Stimulated activated naive B cell treated with anti-CD40 and anti-IgM and Interleukin-4, amounts not matched to agents 10 μg/mL and 1 μg/mL and 100 μg/mL, for 72 hours (primary cell): ENCODE data around the gene LCN1.
"Not testable (repeated sequence)": the region's sequence is repeated elsewhere in the genome, so short reads cannot be mapped to it uniquely, and the experiment has no call there.

ENCODE experiments used
- ATAC-seq, 2 donors: fragments of 150-1000 bp; cut with Tn5 transposase; replicated peaks; 2 replicates each; pipeline ENCODE4 v1.10.0; 2021; ENCODE audit warnings: moderate library complexity in 1 of 2
- DNase-seq: peaks from one replicate; pipeline ENCODE4 v3.0.0; 2021
- H3K27ac Mint-ChIP-seq: one replicate; pipeline ENCODE4 v1.8.0; 2022; ENCODE audit warnings: mild to moderate bottlenecking, mixed read lengths
- H3K27me3 Mint-ChIP-seq, 2 donors: one replicate each; pipeline ENCODE4 v1.8.0; 2022; ENCODE audit warnings: mixed read lengths in 2 of 2
- H3K36me3 Mint-ChIP-seq, 2 donors: one replicate each; pipeline ENCODE4 v1.8.0; 2022; ENCODE audit warnings: mixed read lengths in 2 of 2, mild to moderate bottlenecking in 1 of 2
- H3K4me1 Mint-ChIP-seq, 2 donors: one replicate each; pipeline ENCODE4 v1.8.0; 2022; ENCODE audit warnings: mixed read lengths in 2 of 2, mild to moderate bottlenecking in 1 of 2
- H3K4me3 Mint-ChIP-seq, 2 donors: one replicate each; pipeline ENCODE4 v1.8.0; 2022; ENCODE audit warnings: mild to moderate bottlenecking in 2 of 2, mixed read lengths in 2 of 2, moderate library complexity in 1 of 2
- H3K9me3 Mint-ChIP-seq, 2 donors: one replicate each; pipeline ENCODE4 v1.8.0; 2022; ENCODE audit warnings: mixed read lengths in 2 of 2, mild to moderate bottlenecking in 1 of 2

Gene LCN1

GRCh38 chr9:135547756-135548736 is 26.8 kb downstream of the LCN1 start:
- H3K4me3 Mint-ChIP-seq, result no peak overlapping the region
- DNase-seq, result no peak
- ATAC-seq, result no peak
- peaks cover 7 to 14% of the 10 kb centered on the region in 2 donors for H3K27me3 Mint-ChIP-seq
- no peaks in the 10 kb centered on the region for H3K9me3 Mint-ChIP-seq
- H3K36me3 Mint-ChIP-seq, result no peaks in the 10 kb centered on the region
- H3K27ac Mint-ChIP-seq, result no peak overlapping the region
- H3K4me1 Mint-ChIP-seq, result no peaks in the 10 kb centered on the region

GRCh38 chr9:135549478-135550343 is 28.5 kb downstream of the LCN1 start:
- H3K4me3 Mint-ChIP-seq, H3K27ac Mint-ChIP-seq, H3K4me1 Mint-ChIP-seq, DNase-seq, H3K36me3 Mint-ChIP-seq, ATAC-seq, H3K9me3 Mint-ChIP-seq: not testable (repeated sequence)
- peaks cover 5 to 10% of the 10 kb centered on the region in 2 donors for H3K27me3 Mint-ChIP-seq

GRCh38 chr9:135550344-135550918 is 29.2 kb downstream of the LCN1 start:
- Mint-ChIP-seq H3K4me1 (no peaks in the 10 kb centered on the region), H3K27me3 (peaks cover 0 to 4% of the 10 kb centered on the region in 2 donors), H3K4me3 (no peak overlapping the region), H3K36me3 (no peaks in the 10 kb centered on the region), H3K9me3 (peaks cover 4 to 5% of the 10 kb centered on the region in 2 donors), H3K27ac (no peak overlapping the region)
- DNase-seq (no peak), ATAC-seq (no peak)

GRCh38 chr9:135551031-135551430 is 29.8 kb downstream of the LCN1 start:
- no peaks in the 10 kb centered on the region for H3K36me3 Mint-ChIP-seq
- DNase-seq, result no peak
- no peak overlapping the region for H3K4me3 Mint-ChIP-seq
- no peaks in the 10 kb centered on the region for H3K4me1 Mint-ChIP-seq
- peaks cover 7% of the 10 kb centered on the region in 2 donors for H3K9me3 Mint-ChIP-seq
- no peak overlapping the region for H3K27ac Mint-ChIP-seq
- peaks cover 4% of the 10 kb centered on the region in 2 donors for H3K27me3 Mint-ChIP-seq
- ATAC-seq, result no peak

- DNase-seq, result no peak
- no peaks in the 10 kb centered on the region for H3K4me1 Mint-ChIP-seq
- no peaks in the 10 kb centered on the region for H3K36me3 Mint-ChIP-seq
- peaks cover 4 to 6% of the 10 kb centered on the region in 2 donors for H3K27me3 Mint-ChIP-seq
- H3K9me3 Mint-ChIP-seq, result peaks cover 7 to 8% of the 10 kb centered on the region in 2 donors
- no peak overlapping the region for H3K4me3 Mint-ChIP-seq
- H3K27ac Mint-ChIP-seq, result no peak overlapping the region
- no peak for ATAC-seq
Measured at GRCh38 chr9:135551456-135551855, 30.2 kb downstream of the LCN1 start.

GRCh38 chr9:135552021-135552697 is 30.9 kb downstream of the LCN1 start:
- Mint-ChIP-seq H3K27ac (no peak overlapping the region), H3K4me1 (no peaks in the 10 kb centered on the region), H3K9me3 (peaks cover 7 to 8% of the 10 kb centered on the region in 2 donors), H3K36me3 (no peaks in the 10 kb centered on the region), H3K27me3 (peaks cover 4 to 6% of the 10 kb centered on the region in 2 donors), H3K4me3 (no peak overlapping the region)
- DNase-seq (no peak), ATAC-seq (no peak)

- no peaks in the 10 kb centered on the region for H3K4me1 Mint-ChIP-seq
- no peak for DNase-seq
Measured at GRCh38 chr9:135552698-135553171, 31.5 kb downstream of the LCN1 start.

GRCh38 chr9:135554718-135555117 is 33.5 kb downstream of the LCN1 start:
- Mint-ChIP-seq H3K9me3 (peaks cover 7 to 8% of the 10 kb centered on the region in 2 donors), H3K4me3 (no peak overlapping the region), H3K36me3 (no peaks in the 10 kb centered on the region), H3K27me3 (peaks cover 6 to 14% of the 10 kb centered on the region in 2 donors), H3K4me1 (no peaks in the 10 kb centered on the region), H3K27ac (no peak overlapping the region)
- no peak for DNase-seq
- ATAC-seq, result no peak

More at GRCh38 chr9:135552698-135553171, 31.5 kb downstream of the LCN1 start:
- ATAC-seq, result no peak
- peaks cover 7 to 8% of the 10 kb centered on the region in 2 donors for H3K9me3 Mint-ChIP-seq
- no peak overlapping the region for H3K27ac Mint-ChIP-seq
- H3K36me3 Mint-ChIP-seq, result no peaks in the 10 kb centered on the region
- no peak overlapping the region for H3K4me3 Mint-ChIP-seq
- peaks cover 4 to 6% of the 10 kb centered on the region in 2 donors for H3K27me3 Mint-ChIP-seq

- Mint-ChIP-seq H3K27ac (no peak overlapping the region), H3K9me3 (peaks cover 7 to 8% of the 10 kb centered on the region in 2 donors), H3K4me1 (no peaks in the 10 kb centered on the region), H3K27me3 (peaks cover 9 to 16% of the 10 kb centered on the region in 2 donors), H3K36me3 (no peaks in the 10 kb centered on the region), H3K4me3 (no peak overlapping the region)
- no peak for DNase-seq
- ATAC-seq, result no peak
Measured at GRCh38 chr9:135555203-135555602, 34.0 kb downstream of the LCN1 start.

- H3K9me3 Mint-ChIP-seq, result peaks cover 7 to 8% of the 10 kb centered on the region in 2 donors
- H3K36me3 Mint-ChIP-seq, result no peaks in the 10 kb centered on the region
- DNase-seq (no peak), ATAC-seq (no peak)
- H3K27me3 Mint-ChIP-seq, result peaks cover 9 to 16% of the 10 kb centered on the region in 2 donors
- H3K27ac Mint-ChIP-seq, result no peak overlapping the region
- no peak overlapping the region for H3K4me3 Mint-ChIP-seq
- H3K4me1 Mint-ChIP-seq, result no peaks in the 10 kb centered on the region
Measured at GRCh38 chr9:135555910-135556309, 34.7 kb downstream of the LCN1 start.

- ATAC-seq (no peak), DNase-seq (no peak)
- peaks cover 13 to 26% of the 10 kb centered on the region in 2 donors for H3K27me3 Mint-ChIP-seq
- no peaks in the 10 kb centered on the region for H3K4me1 Mint-ChIP-seq
- H3K4me3 Mint-ChIP-seq, result no peak overlapping the region
- peaks cover 7 to 8% of the 10 kb centered on the region in 2 donors for H3K9me3 Mint-ChIP-seq
- H3K27ac Mint-ChIP-seq, result no peak overlapping the region
- H3K36me3 Mint-ChIP-seq, result no peaks in the 10 kb centered on the region
Measured at GRCh38 chr9:135559606-135560005, 38.4 kb downstream of the LCN1 start.

GRCh38 chr9:135561391-135562234 is 40.4 kb downstream of the LCN1 start, which contains the start of gene PAEP:
Gene PAEP (plus strand): TSS chr9:135561756.
- Mint-ChIP-seq H3K4me3 (no peak within 1 kb of the TSS), H3K4me1 (no peaks in the 10 kb centered on the region), H3K27me3 (peaks cover 18 to 24% of the 10 kb centered on the region in 2 donors), H3K36me3 (no peaks in the 10 kb centered on the region), H3K9me3 (no peaks in the 10 kb centered on the region), H3K27ac (no peak within 1 kb of the TSS)
- ATAC-seq (no peak), DNase-seq (no peak)

GRCh38 chr9:135562235-135562745 is 41.0 kb downstream of the LCN1 start:
- DNase-seq (no peak), ATAC-seq (no peak)
- Mint-ChIP-seq H3K27me3 (peaks cover 18 to 24% of the 10 kb centered on the region in 2 donors), H3K4me3 (no peak overlapping the region), H3K9me3 (no peaks in the 10 kb centered on the region), H3K27ac (no peak overlapping the region), H3K4me1 (no peaks in the 10 kb centered on the region), H3K36me3 (no peaks in the 10 kb centered on the region)
